Measurements from ENCODE around the gene CTXND1. TPM values are rescaled to one million over a fixed set of nuclear protein-coding genes. Genes with fewer than 3 reads are reported as not detected.

The CTXND1 gene
- total and polyA plus RNA-seq, 2 of the 8 experiments (the other 6 are each of a cell fraction or from before 2014, with no cell fraction given), result 0.03 TPM; not detected in 1

GRCh38 chr15:80277147-80277546, 25.1 kb upstream of the CTXND1 start (continued):
- no peak for TF ChIP-seq RNF2 (IDR thresholded peaks at IDR 0.05; ENCODE audit: borderline replicate concordance, low read depth, low read length, missing control alignments, poor library complexity, severe bottlenecking)
- TF ChIP-seq FOSL1 (IDR thresholded peaks at IDR 0.05; ENCODE audit: insufficient read depth, low read depth, low read length), result no peak
- TF ChIP-seq ATF3 (IDR thresholded peaks at IDR 0.05; ENCODE audit: insufficient read depth, low read depth, low read length), result no peak

All from H1 (cell line).